ENCODE results near the gene OR2H2.

The OR2H2 gene

DNA sequence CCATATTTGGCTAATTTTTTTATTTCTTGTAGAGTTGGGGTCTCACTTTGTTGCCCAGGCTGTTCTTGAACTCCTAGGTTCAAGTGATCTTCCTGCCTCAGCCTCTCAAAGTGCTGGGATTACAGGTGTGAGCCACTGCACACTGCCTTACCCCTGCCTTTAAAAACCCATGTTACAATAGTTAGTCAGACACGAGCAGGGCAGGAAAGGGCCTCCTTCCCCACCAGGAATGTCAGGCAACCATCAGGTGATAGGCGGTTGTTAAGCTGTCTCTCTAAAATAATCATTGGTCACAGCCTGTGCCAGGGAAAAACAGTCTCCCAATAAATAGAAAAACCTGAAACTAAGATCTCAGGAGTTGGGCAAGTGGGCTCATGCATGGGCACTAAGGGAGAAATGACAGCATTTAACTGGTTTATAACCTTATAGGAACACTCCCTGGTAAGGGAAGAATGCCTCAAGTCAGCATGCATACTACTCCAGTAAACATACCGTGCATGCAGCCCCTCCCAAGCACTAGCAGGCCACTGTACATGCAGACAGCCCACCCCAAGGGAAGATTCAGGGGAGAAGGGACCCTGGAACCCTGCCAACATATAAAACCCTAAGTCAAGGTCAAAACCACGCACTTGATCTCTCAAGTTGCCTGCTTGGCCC is 8.4 kb downstream of the OR2H2 start:
- DNase-seq = no peak

DNA sequence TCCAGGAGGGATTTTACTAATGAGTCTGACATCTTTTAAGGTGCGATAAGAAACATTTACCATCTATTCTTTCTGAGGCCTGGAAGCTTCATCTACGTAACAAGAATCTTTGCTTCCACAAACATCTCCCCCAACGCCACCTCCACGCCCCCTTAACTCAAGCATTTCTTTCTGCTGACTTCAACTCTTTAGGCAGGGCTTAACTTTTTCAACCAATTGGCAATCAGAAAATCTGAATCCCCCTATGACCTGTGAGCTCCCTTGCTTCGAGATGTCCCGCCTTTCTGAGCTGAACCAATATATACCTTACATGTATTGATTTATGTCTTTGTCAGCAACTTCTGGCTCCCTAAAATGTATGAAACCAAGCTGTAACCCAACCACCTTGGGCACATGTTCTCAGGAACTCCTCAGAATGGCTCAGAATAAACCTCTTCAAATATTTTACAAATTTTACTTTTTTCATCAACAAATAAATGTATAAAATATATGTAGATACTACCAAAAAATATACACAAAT is 11.5 kb downstream of the OR2H2 start:
- DNase-seq = no peak

DNA sequence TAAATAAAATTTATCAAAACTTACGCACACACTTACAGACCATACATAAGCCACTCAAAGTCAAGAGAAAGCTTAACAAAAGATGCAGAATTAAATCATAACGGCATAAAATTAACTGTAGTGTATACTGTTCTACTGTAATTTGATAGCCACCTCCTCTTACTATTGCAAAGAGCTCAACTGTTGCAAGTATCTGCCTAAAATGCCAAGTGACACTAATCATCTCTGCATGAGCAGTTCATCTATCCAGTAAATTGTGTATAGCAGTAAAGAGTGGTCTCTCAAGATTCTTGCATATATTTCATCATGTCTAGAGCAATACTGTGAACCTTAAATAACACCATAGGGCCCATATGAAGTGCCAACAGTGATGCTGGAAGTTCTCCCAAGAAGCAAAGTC is 12.3 kb downstream of the OR2H2 start:
- DNase-seq = no peak

DNA sequence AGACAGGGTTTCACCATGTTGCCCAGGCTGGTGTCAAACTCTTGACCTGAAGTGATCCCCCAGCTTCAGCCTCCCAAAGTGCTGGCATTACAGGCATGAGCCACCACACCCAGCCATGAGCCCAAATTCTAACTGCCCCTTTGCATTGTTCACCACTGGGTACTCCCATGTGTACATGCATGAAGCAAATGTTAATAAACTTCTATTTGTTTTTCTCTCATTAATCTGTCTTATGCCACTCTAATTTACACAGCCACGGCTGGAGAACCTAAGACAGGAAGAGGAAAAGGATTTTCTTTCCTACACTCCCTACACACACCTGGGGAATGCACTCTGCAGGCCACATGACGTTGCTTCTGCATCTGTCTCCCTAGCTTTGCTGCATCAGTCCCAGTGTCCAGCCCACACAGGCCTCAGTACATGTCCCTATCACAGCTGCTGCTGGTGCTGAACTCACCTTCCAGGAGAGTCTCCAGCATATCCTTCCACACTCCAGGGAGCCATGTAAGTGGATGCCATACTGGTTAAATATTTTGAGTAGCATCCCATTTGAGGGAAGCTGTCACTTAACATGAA is 13.3 kb downstream of the OR2H2 start:
- DNase-seq = no peak

DNA sequence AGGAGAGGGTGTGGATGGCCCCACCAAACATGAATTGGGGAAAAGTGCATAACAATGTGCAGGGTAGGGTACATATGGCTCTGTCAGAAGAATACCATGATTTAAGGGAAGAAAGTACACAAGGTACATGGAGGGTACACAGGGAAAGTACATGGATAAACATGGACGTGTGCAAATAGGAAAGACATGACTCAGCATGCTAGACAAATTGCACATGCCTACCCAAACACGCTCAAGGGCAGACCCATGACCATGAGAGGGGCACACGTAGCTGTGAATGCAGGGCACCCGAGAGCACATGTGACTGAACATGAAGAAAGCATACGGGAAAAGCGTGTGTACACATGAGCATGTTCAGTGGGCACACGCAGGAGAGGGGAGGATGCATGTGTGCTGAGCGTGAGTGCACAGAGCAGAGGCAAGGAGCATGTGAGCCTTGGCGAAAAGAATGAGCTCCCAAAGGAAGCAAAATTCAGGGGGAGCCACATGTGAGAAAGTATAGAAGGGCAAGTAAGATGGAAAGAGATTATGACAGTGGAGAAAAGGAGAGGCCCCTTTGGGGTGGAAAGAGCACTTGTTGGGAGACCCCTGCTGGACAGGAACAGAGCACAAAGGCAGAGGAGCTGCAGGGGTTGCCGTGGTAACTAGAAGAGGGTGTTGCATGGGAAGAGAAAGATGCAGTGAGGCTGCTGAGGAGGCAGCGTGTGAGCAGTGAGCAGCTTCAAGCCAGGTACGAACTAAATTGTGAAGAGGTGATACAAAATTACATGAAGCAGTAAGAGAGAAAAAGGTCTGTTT is 17.8 kb downstream of the OR2H2 start:
- no peak for DNase-seq

DNA sequence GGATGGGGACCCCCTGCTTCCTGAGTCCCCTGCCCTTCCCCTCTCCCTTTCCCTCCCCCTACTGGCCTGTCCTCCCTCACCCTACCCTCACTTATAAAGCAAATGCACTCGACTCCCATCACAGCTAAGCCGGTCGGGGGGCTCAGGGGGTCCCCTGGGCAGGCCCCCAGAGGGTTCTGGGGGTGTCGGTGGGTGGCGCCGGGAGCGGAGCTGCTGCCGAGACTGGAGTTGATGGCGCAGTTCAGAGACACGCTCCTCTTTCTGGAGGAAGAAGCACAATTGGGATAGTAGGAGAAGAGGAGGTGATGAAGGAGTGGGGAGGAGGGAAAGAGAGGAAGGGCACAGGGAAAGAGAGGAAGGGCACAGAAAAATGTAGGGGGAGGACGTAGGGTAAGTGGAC is 18.5 kb downstream of the OR2H2 start:
- no peak for DNase-seq

DNA sequence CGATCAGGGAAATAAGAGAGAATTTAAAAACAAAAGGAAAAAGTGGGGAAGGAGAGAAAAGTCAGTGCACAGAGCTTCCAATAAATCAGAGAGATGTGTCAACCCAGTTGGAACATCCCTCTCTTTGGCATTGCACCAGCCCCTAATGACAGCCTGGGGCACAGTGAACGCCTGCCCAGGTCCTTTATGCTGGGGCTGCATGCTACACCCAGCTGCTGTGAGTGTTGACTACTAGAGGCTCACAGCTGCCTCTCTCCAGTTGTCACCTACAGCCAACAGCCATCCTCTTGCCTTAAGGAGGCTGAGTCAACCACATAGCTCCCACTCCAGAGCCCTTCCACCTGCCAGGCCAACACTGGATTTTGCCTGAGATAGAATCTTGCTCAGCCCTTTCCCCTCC is 19.0 kb downstream of the OR2H2 start:
- DNase-seq = no peak

DNA sequence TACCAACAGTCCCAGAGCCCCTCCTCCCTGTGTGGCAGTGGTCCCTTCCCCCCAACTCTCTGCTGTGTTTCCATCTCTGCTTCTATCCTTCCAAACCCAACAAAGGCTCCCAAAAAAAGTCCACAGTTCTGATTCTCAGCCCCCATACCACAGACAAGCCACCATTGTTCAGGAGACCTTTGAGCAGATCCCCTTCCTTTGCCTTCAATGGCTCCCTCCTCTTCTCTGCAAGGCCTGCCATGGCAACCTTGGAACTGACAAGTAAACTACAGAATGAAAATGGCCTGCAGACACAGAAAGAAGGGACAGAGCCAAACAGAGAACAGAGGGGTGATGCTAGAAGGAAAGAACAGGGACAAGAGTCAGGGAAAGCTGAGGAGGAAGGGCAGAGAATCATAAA is 23.2 kb downstream of the OR2H2 start:
- no peak for DNase-seq

DNA sequence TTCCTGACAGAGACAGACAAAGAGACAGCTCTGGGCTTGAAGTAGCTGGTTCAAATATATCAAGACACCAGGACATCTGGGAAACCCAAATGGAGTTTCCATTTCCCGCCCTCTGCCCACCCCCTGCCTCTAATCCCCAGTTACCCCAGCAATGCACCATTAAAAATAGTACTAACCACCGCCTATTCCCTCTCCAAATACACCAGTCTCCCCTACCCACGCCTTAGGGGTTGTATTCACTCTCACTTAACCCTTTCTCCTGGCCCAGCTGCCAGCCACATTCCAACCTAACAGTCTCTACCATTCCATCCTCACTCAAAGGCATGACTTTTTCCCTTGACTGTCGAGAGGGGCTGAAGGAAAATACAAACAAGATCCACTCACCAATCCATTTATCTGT is 25.6 kb downstream of the OR2H2 start:
- no peak for DNase-seq

DNA sequence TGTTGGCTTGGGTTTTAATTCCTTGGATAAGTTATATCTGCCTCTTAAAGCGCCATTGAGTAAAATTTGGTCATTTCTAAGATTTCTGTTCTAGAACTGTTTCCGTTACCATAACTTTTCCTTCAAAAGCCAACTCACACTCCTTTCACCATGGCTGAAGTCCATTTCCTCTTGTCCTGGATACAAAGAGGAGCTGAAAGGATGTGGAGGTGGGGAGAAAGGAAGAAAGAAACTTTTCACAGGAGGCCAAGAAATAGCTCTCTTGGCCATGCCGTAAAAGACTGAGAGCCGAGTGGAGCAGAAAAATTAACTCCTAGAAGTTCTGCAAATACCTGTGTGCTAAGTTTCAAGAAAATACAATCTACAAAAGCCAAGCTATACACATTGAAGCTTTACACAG is 26.5 kb downstream of the OR2H2 start:
- DNase-seq = no peak

DNA sequence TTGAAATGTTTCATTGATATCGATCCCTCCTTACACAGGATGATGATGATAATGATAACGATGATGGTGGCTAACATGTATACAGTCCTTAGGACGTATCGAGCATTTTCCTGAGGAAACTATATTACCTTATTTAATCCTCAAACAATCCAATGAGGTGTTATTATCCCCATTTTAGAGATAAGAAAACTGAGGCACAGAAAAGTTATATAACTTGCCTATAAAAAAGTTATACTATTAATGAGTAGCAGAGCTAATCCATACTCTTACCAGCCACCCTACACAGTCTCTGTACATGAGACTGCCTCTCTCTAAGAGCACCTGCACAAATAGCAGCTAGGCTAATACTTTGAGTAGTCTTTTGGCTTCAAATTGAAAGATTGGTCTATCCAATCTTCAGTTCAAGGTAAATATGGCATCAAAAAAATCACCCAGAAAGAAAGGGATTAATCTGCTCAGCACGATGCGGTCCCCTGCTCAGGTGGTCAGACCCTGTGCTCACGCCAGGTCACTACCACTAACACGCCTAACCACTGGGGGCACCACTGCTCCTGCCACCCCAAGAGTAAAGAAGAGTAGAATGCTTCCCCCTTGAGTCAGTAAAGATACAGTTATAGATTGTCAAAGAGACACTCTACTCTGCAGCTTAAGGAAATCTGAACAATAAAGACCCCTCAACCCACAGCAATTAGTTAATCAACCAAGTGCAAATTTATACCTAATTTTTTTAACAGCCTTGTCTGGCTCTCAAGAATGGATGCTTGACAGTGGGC is 33.0 kb downstream of the OR2H2 start:
- no peak for DNase-seq

DNA sequence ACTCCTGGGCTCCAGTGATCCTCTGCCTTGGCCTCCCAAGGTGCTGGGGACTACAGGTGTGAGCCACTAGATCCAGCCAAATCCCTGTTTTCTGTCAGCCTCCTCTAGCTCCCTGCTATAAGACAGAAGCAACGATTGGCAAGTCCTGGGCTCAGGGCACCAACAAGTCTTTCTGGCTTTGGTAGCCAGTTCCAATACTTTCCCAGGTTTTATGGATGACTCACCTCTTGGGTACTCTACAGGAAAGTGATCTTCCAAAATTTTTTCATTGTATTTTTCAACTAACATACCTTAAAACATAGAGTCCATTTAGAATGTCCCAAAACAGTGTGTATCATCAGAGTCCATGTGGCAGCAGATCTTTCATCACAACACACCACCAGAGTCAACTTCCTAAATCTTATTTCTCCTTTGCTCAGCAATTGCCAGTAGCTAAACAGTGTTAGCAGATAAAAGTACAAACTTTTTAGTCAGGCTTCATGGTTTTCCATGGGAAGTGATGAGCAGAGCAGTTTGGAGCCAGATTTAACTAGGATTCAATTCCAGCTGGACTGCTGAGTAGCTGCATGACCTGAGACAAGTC is 34.7 kb downstream of the OR2H2 start:
- DNase-seq = no peak

DNA sequence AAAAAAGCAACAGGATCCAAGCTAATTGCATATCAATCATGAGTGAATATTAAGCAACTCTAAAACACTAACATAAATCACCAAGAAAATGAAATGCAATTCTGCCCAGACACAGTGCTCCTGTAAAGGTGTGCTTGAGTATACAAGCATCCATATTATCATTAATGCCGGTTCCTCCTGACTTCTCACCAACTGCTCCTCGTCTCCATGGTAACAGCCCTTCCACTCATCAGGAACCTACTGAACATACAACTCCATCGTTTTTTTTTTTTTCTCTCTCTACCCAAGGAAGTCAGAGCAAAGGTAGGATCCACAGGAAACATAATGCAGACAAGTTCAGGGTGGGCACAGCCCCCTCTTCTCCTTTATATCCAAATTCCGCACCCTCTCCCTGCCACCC is 35.7 kb downstream of the OR2H2 start:
- DNase-seq = no peak

DNA sequence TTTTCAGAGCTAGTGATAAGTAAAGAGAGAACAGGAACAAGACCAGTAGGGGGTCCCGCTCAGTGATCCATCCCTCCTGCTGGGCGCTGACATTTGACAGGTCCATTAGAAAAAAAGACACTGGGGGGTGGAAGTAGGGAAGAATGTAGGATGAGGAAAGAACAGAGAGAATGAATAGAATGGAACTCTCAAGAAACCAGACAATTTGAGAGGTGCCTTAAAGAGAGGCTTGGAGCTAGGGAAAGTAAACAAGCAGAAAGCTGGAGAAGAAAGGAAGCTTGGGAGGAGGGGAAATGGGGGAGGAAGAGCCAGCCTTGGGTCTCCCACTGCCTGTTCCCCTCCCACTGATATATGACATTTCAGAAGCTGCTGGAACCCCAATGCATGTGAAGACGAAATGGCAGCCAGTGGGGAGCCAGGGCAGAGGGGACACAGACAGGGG is 39.6 kb downstream of the OR2H2 start:
- no peak for DNase-seq

DNA sequence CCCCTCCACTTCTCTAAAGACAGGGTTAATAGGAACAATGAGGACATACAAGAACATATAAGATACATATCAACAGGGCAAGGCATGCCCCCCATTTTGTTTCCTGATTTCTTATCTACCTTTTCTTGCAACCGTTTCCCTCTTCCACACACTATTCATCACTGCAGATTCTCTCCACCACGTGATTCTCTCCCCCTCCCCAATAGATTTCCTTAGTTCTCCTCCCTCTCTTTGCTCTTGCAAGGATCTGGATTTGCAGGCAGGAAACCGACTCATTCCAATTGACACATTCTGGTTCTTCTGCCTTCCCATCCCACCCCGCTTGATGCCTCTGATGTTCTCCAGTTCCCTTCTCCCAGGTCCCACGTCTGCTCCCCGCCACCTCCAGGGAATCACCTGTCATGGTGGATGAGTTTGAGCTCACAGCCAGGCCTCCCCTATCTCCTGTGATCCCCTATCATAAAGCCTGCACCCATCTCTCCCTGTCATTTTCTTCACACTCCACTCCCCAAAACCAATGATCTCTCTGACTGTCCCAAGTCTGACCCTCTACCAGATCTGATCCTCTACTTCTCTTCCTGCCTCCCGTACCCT is 40.5 kb downstream of the OR2H2 start:
- no peak for DNase-seq

DNA sequence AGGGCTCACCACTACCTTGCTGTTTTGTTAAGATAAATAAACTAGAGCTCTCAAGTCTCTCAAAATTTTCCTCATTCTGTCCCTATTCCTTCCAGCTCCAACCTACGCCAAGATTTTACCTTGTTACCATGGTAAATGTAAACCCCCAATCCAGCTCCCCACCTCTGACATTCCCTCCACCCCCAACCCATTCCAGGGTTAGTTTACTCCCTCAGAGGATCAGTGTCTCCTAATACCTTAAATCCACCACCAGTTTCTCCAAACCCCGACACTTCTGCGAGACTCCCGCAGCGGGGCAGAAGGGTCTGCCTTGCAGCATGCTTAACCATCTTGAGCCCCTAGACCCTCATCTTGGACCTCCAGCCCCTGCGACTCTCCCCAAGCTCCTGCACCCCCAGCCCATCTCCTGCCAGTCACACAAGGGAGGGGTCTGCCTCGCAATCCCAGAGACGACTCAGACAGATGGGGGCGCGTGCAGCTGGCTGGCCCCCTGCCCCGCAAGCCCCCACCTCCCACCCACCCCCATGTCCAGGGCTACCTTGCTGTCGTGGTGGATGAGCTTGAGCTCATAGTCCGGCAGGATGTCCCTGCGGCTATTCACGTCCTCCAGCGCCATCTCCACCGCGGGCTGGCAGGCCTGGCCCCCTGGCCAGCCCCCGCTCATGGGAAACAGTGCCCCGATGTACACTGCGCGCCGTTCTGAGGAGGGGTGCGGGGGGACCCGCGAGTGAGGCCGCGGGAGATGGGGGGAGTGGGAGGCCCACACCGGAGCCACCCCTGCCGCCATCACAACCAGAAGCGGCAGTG is 42.2 kb downstream of the OR2H2 start:
- DNase-seq = no peak

DNA sequence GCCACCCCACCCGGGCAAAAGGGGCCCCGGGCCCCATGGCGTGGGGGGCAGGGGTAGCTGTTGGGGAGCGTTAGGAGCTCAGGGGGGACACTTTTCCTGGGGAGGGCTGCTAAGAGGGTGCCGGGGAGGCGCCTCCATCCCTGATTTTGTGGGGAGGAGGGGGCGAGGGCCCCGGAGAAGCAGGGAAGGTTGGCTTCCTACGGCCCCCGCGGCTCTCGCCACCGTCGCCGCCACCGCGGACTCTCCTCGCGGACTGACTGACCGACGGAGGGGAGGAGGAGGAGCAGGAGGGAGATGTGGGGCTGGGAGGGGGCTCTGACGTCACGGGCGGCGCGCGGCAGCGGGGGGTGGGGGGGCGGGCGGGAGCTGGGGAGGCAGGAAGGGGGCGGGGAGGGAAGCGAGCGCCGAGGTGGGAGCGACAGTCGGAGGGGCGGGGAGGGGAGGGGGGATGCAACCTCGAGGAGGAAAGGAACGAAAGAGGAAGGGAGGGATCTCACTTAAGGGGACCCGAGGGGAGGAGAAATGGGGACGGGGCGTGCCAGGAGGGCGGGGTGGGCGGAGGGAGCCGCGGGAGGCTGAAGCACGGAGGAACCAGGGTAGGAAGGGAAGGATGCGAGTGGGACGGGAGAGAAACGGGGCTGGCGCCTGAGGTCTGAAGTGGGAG is 43.0 kb downstream of the OR2H2 start:
- DNase-seq = peak; percentile 28

DNA sequence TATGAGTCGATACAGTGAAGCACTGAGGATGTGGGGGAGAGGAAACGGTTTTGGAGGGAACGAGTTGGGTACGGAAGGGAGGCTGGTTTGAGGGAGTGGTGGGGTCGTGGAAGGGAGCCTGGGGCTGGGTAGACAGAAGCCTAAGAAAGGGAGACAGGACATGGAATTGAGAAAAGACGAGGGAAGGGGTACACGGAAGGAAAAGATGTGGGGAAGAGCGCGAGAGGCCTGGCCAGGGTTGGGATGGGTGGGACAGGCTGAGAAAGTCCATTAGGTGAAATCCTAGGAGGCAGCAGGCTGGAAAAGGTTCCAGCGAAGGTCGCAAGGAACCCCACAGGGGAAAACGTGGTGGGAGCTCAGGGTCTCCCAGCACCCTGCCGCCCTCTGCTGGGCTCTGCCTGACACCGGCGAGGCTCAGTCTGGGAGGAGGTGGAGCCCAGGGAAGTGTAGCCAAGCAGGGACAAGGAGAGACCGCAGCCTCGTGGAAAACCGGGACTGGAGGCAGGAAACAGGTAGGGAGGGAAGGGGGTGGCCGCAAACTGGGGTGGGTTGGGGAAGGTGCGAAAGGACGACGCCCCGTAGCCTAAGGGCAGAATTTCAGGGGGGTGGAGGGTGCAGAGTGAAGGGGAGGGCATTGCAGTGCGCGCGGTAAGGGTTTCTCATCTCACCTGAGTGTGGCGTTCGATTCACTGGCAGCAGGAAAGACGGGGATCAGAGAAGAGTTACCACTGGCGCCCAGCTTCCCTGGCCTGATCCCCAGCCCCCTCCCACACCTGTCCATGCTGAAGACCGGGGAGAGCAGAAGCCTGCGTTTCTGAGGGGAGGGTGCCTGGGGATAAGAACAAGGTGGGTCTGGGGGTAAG is 43.7 kb downstream of the OR2H2 start:
- DNase-seq = peak; percentile 82

DNA sequence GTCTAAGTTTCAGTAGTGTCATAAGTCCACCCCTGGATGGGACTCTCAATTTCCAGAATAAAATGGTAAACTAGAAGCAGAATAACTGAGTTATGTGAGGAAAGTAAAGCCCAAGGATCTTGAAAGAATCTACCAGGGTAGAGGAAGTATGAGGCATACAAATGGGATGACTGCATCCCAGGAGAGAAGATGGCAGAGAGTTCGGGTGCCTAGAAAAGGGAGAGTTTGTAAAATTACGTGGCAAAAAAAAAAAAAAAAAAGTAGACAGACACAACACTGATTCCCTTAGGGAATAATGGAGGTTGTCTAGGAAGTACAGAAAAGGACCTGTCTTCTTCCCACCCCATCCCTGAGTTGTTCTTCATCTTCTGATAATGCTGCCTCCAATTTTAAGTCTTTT is 44.6 kb downstream of the OR2H2 start:
- DNase-seq = no peak

DNA sequence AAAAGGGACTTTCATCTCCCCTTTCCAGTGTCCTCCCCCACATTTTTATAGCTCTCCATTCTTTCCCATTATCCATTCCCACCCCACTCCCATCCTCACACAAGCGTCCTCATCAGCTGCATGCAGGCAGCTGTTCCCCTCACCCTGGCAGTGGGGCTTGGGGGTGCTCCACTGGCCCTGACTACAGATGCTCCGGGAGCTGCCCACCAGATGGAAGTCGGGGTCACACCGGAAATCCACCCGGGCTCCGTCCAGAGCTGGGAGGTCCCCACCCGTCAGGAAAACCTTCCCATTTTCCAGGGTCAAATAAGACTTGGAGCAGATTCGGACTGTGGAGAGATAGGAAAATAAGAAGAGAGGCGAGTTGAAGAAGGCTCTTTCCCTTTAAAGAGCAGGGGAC is 45.4 kb downstream of the OR2H2 start:
- DNase-seq = no peak

Measured in NCI-H2171 (cell line).